RWPE1 (cell line): ENCODE results near the gene MICU1.
A peak's percentile ranks its signal among the peaks of the same experiment; 100 is the strongest.

Experiments
- CTCF ChIA-PET: fragments of 350-600 bp; sonication (Branson Sonifier 250); formaldehyde crosslinking; extraction: SDS; loops from one replicate; lab custom pipeline; 2021; lab: Yijun Ruan, JAX
- POLR2A ChIA-PET: fragments of 400-600 bp; formaldehyde crosslinking; extraction: SDS; loops from one replicate; lab custom pipeline; 2020; ENCODE audit warnings: antibody characterized with exemption; ENCODE audit not compliant: low non-redundant PET; lab: Yijun Ruan, JAX
- DNase-seq: peaks from one replicate; pipeline ENCODE4 v3.0.0; 2012; ENCODE audit warnings: low spot score
- H3K27ac ChIP-seq: fragments of 450-650 bp; 2 replicates; pipeline ENCODE4 v1.5.1; 2017
- TF ChIP-seq, protein P1 (sequence below): fragments of 450-650 bp; conservative IDR thresholded peaks from 2 replicates; pipeline ENCODE4 v1.5.1; 2017; ENCODE audit warnings: low read depth, mild to moderate bottlenecking

The MICU1 gene

DNA sequence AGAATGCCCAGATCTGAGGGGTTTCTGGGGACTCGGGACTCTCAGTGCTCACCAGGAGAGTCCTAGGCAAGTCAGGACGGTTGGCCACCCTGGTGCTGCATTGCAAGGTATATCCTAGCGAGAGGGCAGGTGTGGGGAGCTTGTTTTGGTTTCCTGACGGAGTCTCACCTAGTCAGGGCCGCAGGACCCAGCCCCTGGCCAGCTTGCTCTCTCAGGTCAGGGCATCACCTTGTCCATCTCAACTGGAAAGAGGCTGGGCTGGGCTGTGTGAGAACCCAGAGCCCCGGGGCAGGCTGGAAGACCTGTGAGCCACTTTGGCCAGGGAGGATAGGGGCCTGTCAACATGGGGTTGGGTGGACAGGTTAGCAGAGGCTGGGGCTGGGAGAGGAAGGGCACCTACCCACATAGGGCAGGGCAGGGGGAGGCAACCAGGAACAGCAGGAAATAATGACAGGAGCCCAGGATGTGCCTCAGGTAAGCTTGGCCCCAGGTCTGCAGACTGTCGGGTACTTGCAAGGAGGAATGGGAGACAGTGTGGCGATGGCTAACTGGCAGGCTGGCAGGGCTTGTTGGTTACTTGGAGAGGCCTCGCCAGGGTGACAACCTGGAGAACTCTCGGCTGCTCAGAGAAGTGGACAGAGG lies 302.6 kb downstream of the MICU1 start:
- DNase-seq, result no peak
- ChIA-PET CTCF (interaction anchor here (0.7 to 1.0 kb wide), 2 partner anchors 31 to 48 kb away, joined by 3 to 4 read pairs; no protein-coding TSS in a partner anchor), POLR2A (interaction anchor here (0.5 to 0.6 kb wide), 2 partner anchors 9 to 52 kb away, joined by 4 read pairs; no protein-coding TSS in a partner anchor)
- peak overlapping the region; percentile 100 for H3K27ac ChIP-seq
- TF ChIP-seq, protein P1, sequence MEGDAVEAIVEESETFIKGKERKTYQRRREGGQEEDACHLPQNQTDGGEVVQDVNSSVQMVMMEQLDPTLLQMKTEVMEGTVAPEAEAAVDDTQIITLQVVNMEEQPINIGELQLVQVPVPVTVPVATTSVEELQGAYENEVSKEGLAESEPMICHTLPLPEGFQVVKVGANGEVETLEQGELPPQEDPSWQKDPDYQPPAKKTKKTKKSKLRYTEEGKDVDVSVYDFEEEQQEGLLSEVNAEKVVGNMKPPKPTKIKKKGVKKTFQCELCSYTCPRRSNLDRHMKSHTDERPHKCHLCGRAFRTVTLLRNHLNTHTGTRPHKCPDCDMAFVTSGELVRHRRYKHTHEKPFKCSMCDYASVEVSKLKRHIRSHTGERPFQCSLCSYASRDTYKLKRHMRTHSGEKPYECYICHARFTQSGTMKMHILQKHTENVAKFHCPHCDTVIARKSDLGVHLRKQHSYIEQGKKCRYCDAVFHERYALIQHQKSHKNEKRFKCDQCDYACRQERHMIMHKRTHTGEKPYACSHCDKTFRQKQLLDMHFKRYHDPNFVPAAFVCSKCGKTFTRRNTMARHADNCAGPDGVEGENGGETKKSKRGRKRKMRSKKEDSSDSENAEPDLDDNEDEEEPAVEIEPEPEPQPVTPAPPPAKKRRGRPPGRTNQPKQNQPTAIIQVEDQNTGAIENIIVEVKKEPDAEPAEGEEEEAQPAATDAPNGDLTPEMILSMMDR, result no peak

DNA sequence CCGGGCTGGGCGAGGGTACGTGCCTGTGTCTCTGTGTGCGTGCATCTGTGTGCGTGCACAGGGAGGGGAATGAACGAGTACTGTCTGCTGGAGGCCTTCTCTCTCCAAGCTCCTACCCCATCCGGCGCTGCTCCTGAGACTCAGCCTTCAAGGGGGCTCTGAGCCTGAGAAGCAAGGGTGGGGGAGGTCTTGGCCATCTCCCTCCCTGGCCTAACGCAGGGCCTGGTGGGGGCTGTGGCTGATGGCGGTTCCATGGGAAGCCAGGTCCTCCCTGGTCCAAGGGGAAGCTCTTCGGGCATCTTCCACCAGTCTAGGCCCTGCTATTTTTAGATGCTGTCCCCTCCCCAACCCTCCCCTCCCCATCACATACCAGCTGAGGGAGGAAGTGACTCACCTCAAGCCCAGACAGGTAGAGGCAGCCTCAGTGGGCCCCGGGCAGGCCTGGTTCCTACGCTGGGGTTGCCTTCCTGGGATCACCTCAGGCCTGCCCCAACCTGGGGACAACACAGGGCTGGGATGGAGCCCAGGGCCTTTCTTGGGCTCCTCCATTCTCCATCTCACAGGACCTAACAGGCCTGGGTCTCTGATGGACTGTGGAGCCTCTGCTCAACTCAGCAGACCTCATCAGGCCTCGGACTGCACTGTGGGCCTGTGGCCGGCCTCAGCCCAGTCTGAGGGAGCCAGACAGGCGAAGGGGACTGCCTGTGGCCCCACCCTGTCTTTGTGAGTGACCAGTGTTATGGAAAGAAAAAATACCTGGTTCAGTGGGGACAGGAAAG lies 303.4 kb downstream of the MICU1 start:
- CTCF ChIA-PET, result interaction anchor here (1.0 to 1.8 kb wide), 3 partner anchors 9 to 48 kb away, joined by 3 to 8 read pairs (median 6); no protein-coding TSS in a partner anchor
- DNase-seq, result peak; percentile 82
- peak overlapping the region; percentile 100 for H3K27ac ChIP-seq
- POLR2A ChIA-PET, result interaction anchor here (0.5 to 3.6 kb wide), 10 partner anchors 9 to 755 kb away, joined by 3 to 86 read pairs (median 4); partner anchors contain the start of gene DDIT4
- TF ChIP-seq, protein P1, result no peak

- POLR2A ChIA-PET, result interaction anchor here (0.5 to 3.6 kb wide), 12 partner anchors 9 to 756 kb away, joined by 3 to 86 read pairs (median 4); partner anchors contain the start of gene DDIT4
- TF ChIP-seq, protein P1, result no peak
Measured at GRCh38 chr10:72322030-72322279, 303.9 kb downstream of the MICU1 start.

DNA sequence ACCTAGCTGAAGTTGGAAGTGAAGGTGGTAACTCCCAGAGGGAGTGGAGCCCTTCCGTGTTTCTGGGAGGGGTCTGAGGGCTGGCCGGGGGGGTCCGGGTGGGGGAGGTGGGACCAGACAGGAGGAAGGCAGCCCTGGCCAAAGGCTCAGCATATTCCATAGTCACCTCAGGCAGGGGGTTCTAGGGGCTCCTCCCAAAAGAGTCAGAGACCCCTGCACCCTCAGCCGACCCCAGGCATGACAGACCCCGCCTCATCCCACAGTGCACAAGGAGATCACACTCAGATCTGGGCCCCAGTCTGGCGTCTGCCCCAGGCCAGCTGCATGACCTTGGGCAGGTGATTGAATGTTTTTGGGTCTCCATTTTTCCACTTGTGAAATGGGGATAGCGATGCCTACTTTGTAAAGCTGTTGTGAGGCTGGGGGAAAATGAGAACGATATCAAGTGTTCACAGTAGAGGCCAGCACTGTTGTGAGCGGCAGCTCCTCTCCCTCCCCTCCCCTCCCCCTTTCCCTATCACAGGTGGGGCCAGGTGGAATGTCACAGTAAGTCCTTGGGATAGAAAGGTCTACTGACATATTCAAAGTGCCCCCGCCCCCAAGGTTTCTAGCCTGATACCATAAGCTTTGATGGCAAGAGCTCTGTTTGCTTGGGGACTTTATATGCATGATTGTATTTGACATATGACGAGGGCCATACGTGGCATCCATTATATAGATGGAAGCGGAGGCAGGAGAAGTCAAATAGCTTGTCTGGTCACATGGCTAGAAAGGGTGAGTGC lies 304.4 kb downstream of the MICU1 start:
- TF ChIP-seq, protein P1, result no peak
- H3K27ac ChIP-seq, result peak overlapping the region; percentile 100
- DNase-seq, result no peak
- ChIA-PET CTCF (interaction anchor here (0.6 to 1.8 kb wide), 6 partner anchors 10 to 47 kb away, joined by 3 to 8 read pairs (median 5); no protein-coding TSS in a partner anchor), POLR2A (interaction anchor here (0.5 to 3.6 kb wide), 17 partner anchors 9 to 1009 kb away, joined by 3 to 86 read pairs (median 4); partner anchors contain the start of gene DDIT4)

More at GRCh38 chr10:72322030-72322279, 303.9 kb downstream of the MICU1 start:
- peak overlapping the region; percentile 100 for H3K27ac ChIP-seq
- CTCF ChIA-PET, result interaction anchor here (0.6 to 1.8 kb wide), 4 partner anchors 10 to 18 kb away, joined by 3 to 8 read pairs (median 6); no protein-coding TSS in a partner anchor
- no peak for DNase-seq

DNA sequence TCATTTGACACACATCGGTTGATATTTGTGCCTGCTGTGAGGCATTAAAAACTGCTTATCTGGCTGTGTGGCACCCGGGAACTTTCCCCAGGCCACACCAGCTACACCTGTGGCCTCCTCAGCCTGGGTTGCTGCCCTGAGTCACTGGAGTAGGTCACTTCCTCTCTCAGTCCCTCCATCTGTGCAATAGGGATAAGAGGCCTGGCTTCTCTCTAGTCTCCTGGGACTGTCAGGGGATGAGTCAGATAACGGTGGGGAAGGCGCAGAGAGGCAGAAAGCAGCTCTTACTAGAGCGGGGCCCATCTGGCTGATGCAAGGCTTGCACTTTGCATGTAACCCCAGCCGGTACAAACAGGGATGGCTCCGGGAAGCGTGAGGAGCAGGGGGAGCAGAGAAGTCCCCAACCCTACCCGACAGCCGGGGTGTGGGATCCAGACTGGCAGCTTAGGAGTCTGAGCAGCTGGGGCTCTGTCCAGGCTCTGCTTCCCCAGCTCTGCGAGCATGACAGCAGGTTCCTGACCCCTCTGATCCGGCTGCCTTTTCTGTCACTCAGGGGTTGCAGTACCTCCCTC lies 305.1 kb downstream of the MICU1 start:
- DNase-seq, result peak; percentile 94
- TF ChIP-seq, protein P1, result no peak
- H3K27ac ChIP-seq, result peak overlapping the region; percentile 100
- CTCF ChIA-PET, result interaction anchor here (0.6 to 1.8 kb wide), 9 partner anchors 8 to 355 kb away, joined by 3 to 8 read pairs (median 3); no protein-coding TSS in a partner anchor
- POLR2A ChIA-PET, result interaction anchor here (0.6 to 3.6 kb wide), 10 partner anchors 10 to 1010 kb away, joined by 3 to 86 read pairs (median 7); partner anchors contain the start of gene DDIT4
